Subcutaneous adipose tissue (tissue), 4 donors: ENCODE results near the gene ATXN2. TPM values are rescaled to one million over a fixed set of nuclear protein-coding genes. Genes with fewer than 3 reads are reported as not detected.

Source experiments
- total RNA-seq, 4 donors: library from RNA; depleted of rRNA; stranded (reverse); fragments of >200 nt; gene quantifications; one replicate each; pipeline ENCODE4 v1.1.0, GENCODE V29; 2016
- TF ChIP-seq, protein P1 (sequence below): fragments of 450-650 bp; IDR thresholded peaks from one replicate; pipeline ENCODE4 v1.5.1; 2016; ENCODE audit warnings: low read depth, mild to moderate bottlenecking, control low read depth, antibody characterized with exemption, moderate library complexity

Gene ATXN2
- total RNA-seq, 4 donors from 2014 or later = 39.4 to 56.1 (median 45.6) TPM

DNA sequence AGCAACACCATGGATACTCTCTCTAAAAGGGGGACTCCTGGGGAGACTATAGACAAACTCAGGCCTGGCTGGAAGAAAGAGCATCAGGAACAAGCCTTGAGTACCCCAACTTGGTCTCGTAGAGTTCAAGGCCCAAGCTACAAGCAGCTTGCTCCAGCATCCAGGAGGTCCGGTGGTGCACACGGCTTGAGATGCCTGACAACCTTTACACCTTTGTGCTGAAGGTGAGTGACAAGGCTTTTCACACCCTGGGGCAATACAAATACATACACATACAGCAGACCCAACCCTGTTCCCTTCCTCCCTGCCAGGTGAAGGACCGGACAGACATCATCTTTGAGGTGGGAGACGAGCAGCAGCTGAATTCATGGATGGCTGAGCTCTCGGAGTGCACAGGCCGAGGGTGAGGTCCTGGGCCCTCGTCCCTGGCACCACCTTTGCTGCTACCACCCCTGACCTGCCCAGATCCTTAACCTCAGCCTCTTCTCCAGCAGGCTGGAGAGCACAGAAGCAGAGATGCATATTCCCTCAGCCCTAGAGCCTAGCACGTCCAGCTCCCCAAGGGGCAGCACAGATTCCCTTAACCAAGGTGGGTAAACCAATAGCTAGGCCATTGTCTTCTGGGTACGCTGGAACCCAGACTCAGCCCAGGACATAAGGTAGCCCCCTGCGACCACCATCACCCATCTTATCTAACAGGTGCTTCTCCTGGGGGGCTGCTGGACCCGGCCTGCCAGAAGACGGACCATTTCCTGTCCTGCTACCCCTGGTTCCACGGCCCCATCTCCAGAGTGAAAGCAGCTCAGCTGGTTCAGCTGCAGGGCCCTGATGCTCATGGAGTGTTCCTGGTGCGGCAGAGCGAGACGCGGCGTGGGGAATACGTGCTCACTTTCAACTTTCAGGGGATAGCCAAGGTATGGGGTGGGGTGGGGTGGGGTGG lies 152.2 kb downstream of the ATXN2 start:
- TF ChIP-seq, protein P1, sequence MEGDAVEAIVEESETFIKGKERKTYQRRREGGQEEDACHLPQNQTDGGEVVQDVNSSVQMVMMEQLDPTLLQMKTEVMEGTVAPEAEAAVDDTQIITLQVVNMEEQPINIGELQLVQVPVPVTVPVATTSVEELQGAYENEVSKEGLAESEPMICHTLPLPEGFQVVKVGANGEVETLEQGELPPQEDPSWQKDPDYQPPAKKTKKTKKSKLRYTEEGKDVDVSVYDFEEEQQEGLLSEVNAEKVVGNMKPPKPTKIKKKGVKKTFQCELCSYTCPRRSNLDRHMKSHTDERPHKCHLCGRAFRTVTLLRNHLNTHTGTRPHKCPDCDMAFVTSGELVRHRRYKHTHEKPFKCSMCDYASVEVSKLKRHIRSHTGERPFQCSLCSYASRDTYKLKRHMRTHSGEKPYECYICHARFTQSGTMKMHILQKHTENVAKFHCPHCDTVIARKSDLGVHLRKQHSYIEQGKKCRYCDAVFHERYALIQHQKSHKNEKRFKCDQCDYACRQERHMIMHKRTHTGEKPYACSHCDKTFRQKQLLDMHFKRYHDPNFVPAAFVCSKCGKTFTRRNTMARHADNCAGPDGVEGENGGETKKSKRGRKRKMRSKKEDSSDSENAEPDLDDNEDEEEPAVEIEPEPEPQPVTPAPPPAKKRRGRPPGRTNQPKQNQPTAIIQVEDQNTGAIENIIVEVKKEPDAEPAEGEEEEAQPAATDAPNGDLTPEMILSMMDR = no peak

DNA sequence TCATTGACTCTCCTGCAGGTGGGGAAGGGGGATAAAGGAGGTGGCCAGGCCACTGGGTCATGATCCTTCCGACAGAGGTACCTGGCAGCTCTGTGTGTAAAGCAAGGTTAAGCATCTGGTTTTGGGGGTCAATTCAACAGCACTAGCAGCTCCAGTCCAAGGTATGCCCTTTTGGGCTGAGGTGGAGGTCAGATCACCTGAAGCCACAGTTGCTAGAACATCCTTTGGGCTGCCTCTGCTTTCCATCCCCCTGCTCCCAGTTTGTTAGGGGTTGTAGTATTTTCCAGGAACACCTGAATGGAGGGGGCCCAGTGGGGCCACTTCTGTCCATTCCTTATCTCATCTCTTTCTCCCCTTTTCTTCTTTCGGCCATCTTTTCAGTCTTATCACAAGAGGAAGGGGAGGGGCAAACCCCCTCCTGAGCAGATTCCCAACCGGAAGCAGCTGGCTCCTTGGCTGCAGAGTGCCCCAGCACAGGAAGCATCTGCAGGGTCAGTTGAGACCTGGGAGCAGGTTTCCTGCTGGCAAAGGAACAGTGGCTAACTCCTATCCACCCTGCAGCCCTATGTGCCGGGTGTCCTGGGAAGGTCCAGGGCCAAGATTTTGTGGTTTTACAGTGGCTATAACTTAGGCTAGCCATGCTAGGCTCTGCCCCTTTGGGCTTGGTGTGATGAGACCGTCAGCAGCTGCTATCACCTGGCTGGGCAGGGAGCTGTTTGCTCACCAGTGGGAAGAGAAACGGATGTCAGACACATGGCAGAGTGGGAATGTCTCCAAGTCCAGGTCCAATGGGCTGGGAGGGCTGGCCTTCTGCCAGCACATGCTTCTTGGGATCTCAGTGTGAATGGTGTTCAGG lies 153.2 kb downstream of the ATXN2 start:
- TF ChIP-seq, protein P1 = no peak

DNA sequence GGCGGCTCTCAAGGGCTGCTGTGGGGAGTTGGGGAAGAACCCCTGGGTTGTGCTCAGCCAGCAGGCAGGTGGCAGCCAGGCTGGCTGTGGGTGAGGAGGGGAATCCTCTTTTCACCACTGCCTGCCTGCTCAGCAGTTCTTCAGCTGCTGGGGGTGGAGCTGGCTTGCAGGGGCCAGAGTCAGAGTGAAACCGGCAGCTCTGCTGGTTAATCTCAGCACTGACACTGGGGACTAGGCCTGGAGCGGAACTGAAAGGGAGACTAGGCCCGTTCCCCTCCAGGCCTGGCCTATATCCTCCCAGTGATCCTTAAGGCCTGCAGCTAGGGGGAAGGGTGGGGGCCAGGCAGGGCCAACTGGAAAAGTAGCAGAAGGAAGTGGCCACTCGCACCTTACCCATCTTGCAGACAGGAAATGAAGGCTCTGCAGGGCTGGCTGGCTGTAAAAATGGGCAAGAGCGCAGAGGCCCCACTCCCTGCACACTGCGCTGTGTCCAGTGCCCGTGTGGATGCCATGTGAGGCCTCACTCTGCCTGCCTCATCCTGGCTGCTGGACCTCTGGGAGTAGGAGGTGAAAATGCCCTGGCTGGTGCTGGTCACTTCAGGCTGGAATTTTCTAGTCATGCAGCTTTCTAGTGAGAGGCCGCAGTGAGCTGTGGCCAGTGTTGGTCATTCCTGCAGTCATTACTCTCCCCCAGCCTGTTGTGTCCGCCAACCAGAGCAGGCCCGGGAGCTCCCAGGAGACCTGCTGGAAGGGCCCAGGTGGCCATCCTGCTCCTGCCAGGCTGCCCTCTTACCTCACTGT lies 154.0 kb downstream of the ATXN2 start:
- TF ChIP-seq, protein P1 = no peak

DNA sequence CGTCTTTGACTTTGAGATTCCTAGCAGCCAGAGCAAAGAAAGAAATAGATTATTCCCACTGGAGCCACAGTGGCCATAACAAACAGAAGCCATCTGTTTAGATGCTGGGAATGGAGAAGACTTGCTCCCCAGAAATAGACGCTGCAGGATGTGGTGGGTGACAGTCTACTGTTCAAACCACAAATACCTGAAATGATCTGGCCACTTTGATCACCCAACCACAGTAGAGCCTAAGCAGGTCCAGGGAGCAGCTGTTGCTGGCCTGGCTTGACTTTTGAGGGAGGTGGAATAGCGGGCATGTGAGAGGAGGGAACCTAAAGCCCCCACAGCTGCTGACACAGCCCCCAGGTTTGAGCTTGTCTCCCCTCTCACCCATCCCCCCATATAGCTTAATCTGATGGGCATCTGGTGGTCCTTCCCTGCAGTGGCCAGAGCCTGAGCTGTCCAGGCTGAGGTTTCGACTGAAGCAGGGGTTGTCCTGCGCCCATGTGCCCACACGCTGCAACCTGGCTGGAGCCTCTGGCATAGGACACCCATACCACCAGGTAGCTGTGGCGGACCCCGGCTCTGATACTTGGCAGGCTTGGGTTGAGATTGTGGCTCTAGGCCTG lies 154.7 kb downstream of the ATXN2 start:
- TF ChIP-seq, protein P1 = no peak

DNA sequence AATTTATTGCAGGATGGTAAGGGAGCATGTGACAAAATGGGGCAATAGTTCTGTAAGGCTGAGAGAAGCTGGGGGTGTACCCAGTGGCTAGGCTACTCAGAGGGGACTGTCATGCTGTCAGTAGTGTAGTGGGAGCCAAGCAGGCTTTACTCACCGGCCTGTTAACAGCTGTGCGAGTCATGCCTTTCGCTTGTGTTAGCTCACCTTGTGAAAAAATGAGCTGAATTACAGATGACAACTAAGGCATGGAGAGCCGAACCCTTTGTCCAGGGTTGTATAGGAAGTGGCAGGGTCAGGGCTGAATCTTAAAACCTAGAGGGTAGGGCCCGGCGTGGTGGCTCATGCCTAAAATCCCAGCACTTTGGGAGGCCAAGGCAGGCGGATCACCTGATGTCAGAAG lies 155.5 kb downstream of the ATXN2 start:
- TF ChIP-seq, protein P1 = no peak

DNA sequence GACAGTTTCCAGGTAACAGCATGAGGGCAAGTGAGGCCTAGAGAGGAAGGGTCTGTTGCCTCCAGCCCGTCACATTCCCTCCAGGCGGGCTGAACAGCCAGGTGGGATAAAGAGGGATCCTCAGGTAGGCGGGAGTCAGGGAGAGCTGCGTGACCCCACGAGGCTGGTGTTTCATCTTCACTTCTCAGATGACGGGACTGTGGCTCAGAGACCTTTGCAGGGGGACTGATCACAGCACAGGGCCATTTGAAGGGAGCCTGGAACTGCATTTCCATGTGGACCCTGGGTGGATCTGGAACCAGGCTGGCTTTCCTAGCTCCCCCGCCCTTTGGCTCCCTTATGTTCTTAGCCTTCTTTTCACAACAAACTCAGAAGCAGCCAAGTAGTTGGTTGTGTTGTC lies 156.0 kb downstream of the ATXN2 start:
- TF ChIP-seq, protein P1 = no peak
